T-helper 2 cell treated with Interferon-gamma antibody and Interleukin-4, amounts not matched to agents 5 μg/mL and 100 μg/mL, for 36 hours (primary cell): ENCODE results near the gene GPR108.
"Not testable (repeated sequence)": the region's sequence is repeated elsewhere in the genome, so short reads cannot be mapped to it uniquely, and the experiment has no call there.

Source experiments
- DNase-seq: peaks from one replicate; pipeline ENCODE4 v3.0.0; 2021; ENCODE audit warnings: low spot score
- H3K27ac Mint-ChIP-seq: one replicate; pipeline ENCODE4 v1.8.0; 2021; ENCODE audit warnings: mild to moderate bottlenecking, mixed read lengths
- H3K27me3 Mint-ChIP-seq: one replicate; pipeline ENCODE4 v1.8.0; 2021; ENCODE audit warnings: low read depth, mixed read lengths
- H3K36me3 Mint-ChIP-seq: one replicate; pipeline ENCODE4 v1.8.0; 2021; ENCODE audit warnings: low read depth, mixed read lengths
- H3K4me1 Mint-ChIP-seq: one replicate; pipeline ENCODE4 v1.8.0; 2021; ENCODE audit warnings: low read depth, mixed read lengths
- H3K4me3 Mint-ChIP-seq: one replicate; pipeline ENCODE4 v1.8.0; 2022; ENCODE audit warnings: mild to moderate bottlenecking, moderate library complexity, mixed read lengths
- H3K9me3 Mint-ChIP-seq: one replicate; pipeline ENCODE4 v1.8.0; 2021; ENCODE audit warnings: mixed read lengths

GPR108 gene

GRCh38 chr19:6737284-6737872 is at the start of gene GPR108:
GPR108 (minus strand) TSS chr19:6737580; CDS start chr19:6737576, 4 bp downstream.
- no peaks in the 10 kb centered on the region for H3K9me3 Mint-ChIP-seq
- peak within 1 kb of the TSS; percentile 98 for H3K4me3 Mint-ChIP-seq
- H3K27me3 Mint-ChIP-seq: no peaks in the 10 kb centered on the region
- H3K36me3 Mint-ChIP-seq: peaks cover 17% of the 10 kb centered on the region
- H3K4me1 Mint-ChIP-seq: peaks cover 29% of the 10 kb centered on the region
- H3K27ac Mint-ChIP-seq: peak within 1 kb of the TSS; percentile 99
- DNase-seq: peak; percentile 100

GRCh38 chr19:6779206-6779605 is 41.8 kb upstream of the GPR108 start:
- H3K27ac Mint-ChIP-seq: peak overlapping the region; percentile 36
- no peaks in the 10 kb centered on the region for H3K27me3 Mint-ChIP-seq
- peaks cover 12% of the 10 kb centered on the region for H3K9me3 Mint-ChIP-seq
- peaks cover 45% of the 10 kb centered on the region for H3K36me3 Mint-ChIP-seq
- peaks cover 35% of the 10 kb centered on the region for H3K4me1 Mint-ChIP-seq
- no peak for DNase-seq
- no peak overlapping the region for H3K4me3 Mint-ChIP-seq

- no peak for DNase-seq
- Mint-ChIP-seq H3K27ac (peak overlapping the region; percentile 58), H3K36me3 (peaks cover 49% of the 10 kb centered on the region), H3K27me3 (no peaks in the 10 kb centered on the region), H3K4me1 (peaks cover 40% of the 10 kb centered on the region), H3K4me3 (peak overlapping the region; percentile 20), H3K9me3 (peaks cover 12% of the 10 kb centered on the region)
Observed at GRCh38 chr19:6778386-6778785, 41.0 kb upstream of the GPR108 start.

DNA sequence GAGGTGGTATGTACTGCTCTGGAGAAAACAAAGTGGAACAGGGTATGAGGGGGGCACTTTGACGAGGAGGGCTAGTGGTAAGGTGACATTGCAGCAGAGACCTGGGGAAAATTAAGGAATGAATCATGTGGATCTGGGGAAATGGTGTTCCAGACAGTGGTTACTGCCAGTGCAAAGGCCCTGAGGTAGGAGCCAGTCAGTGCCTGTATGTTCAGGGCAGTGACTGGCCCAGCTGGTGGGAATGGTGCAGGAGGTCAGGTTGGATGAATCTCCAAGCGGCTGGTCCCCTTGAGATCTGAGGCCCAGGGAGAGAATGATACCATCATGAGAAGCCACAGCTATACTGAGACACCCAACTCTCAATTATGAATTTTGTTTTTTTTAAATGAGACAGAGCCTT is 40.1 kb upstream of the GPR108 start:
- Mint-ChIP-seq H3K4me1 (peaks cover 41% of the 10 kb centered on the region), H3K4me3 (no peak overlapping the region), H3K36me3 (peaks cover 50% of the 10 kb centered on the region), H3K9me3 (peaks cover 12% of the 10 kb centered on the region), H3K27me3 (no peaks in the 10 kb centered on the region), H3K27ac (peak overlapping the region; percentile 74)
- no peak for DNase-seq

DNA sequence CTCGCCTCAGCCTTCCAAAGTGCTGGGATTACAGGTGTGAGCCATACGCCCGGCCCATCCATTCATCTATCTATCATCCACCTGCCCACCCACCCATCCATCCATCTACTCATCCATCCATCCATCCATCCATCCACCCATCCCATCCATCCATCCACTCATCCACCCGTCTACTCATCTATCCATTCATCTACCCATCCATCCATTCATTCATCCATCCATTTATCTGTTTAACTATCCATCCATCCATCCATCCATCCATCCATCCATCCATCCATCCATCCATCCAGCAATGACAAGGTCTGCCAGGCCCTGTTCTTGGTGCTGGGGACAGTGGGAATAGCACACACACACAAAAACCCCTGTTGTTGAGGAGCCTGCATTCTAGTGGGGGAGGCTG is 39.6 kb upstream of the GPR108 start:
- peaks cover 50% of the 10 kb centered on the region for H3K36me3 Mint-ChIP-seq
- peaks cover 12% of the 10 kb centered on the region for H3K9me3 Mint-ChIP-seq
- peaks cover 44% of the 10 kb centered on the region for H3K4me1 Mint-ChIP-seq
- peak overlapping the region; percentile 74 for H3K27ac Mint-ChIP-seq
- H3K27me3 Mint-ChIP-seq: no peaks in the 10 kb centered on the region
- peak overlapping the region; percentile 58 for H3K4me3 Mint-ChIP-seq
- DNase-seq: no peak

- Mint-ChIP-seq H3K4me1 (peaks cover 39% of the 10 kb centered on the region), H3K27ac (peak overlapping the region; percentile 50), H3K36me3 (peaks cover 45% of the 10 kb centered on the region), H3K9me3 (peaks cover 12% of the 10 kb centered on the region), H3K4me3 (peak overlapping the region; percentile 10)
- H3K27me3 Mint-ChIP-seq, DNase-seq: not testable (repeated sequence)
Observed at GRCh38 chr19:6776045-6776444, 38.7 kb upstream of the GPR108 start.

DNA sequence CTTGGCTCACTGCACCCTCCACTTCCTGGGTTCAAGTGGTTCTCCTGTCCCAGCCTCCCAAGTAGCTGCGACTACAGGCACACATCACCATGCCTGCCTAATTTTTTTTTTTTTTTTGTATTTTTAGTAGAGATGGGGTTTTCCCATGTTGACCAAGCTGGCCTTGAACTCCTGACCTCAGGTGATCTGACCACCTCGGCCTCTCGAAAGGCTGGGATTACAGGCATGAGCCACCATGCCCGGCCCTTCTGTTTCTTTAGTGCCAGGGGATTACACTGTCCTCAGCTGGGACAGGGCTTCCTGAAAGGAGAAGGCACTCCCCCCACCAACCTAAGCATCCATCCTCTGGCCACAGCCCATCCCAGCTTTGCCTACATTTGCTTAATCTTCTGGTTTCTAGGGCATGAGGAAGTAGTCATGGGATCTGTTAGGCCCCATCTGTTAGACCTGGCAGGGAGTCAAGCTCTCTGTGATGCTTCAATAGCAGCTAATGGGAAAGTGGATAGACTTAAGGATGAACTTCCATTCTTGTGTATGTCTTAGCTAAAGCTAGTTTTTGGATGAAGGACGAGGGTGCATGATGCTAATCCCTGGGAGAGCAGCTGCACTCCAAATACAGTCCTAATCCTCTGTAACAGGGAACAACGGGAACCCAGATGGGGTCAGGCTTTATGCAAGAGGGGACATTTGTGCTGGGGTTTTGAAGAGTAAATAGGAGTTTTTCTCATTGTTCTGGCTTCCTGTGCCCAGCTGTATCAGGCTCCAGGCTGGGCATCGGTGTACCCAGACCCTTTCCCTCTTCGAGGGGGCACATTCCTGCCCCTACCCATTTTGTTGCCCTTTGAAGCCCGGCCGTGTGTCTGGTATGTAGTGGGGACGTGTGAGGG is 37.7 kb upstream of the GPR108 start:
- no peak for DNase-seq
- Mint-ChIP-seq H3K9me3 (peaks cover 12% of the 10 kb centered on the region), H3K4me1 (peaks cover 38% of the 10 kb centered on the region), H3K36me3 (peaks cover 42% of the 10 kb centered on the region), H3K4me3 (peak overlapping the region; percentile 69), H3K27ac (peak overlapping the region; percentile 41), H3K27me3 (no peaks in the 10 kb centered on the region)

GRCh38 chr19:6773323-6773931 is 36.0 kb upstream of the GPR108 start:
- H3K4me3 Mint-ChIP-seq: peak overlapping the region; percentile 97
- H3K9me3 Mint-ChIP-seq: peaks cover 12% of the 10 kb centered on the region
- H3K36me3 Mint-ChIP-seq: peaks cover 41% of the 10 kb centered on the region
- H3K27ac Mint-ChIP-seq: peak overlapping the region; percentile 87
- H3K27me3 Mint-ChIP-seq: no peaks in the 10 kb centered on the region
- peaks cover 38% of the 10 kb centered on the region for H3K4me1 Mint-ChIP-seq
- peak; percentile 66 for DNase-seq

GRCh38 chr19:6772866-6773322 is 35.5 kb upstream of the GPR108 start:
- H3K4me3 Mint-ChIP-seq: peak overlapping the region; percentile 97
- peaks cover 12% of the 10 kb centered on the region for H3K9me3 Mint-ChIP-seq
- H3K4me1 Mint-ChIP-seq: peaks cover 38% of the 10 kb centered on the region
- H3K27ac Mint-ChIP-seq: peak overlapping the region; percentile 87
- no peak for DNase-seq
- no peaks in the 10 kb centered on the region for H3K27me3 Mint-ChIP-seq
- H3K36me3 Mint-ChIP-seq: peaks cover 36% of the 10 kb centered on the region

- Mint-ChIP-seq H3K36me3 (peaks cover 31% of the 10 kb centered on the region), H3K27ac (peak within 1 kb of the TSS; percentile 87), H3K27me3 (no peaks in the 10 kb centered on the region), H3K4me1 (peaks cover 35% of the 10 kb centered on the region), H3K9me3 (peaks cover 11% of the 10 kb centered on the region), H3K4me3 (peak within 1 kb of the TSS; percentile 97)
- peak; percentile 74 for DNase-seq
Observed at GRCh38 chr19:6772028-6772865, 34.9 kb upstream of the GPR108 start, which contains the start of gene VAV1. VAV1 (plus strand) TSS chr19:6772708; CDS start chr19:6772808, 100 bp downstream.

- Mint-ChIP-seq H3K4me3 (peak overlapping the region; percentile 97), H3K36me3 (peaks cover 25% of the 10 kb centered on the region), H3K27ac (peak overlapping the region; percentile 87), H3K4me1 (peaks cover 36% of the 10 kb centered on the region)
- H3K9me3 Mint-ChIP-seq, DNase-seq, H3K27me3 Mint-ChIP-seq: not testable (repeated sequence)
Observed at GRCh38 chr19:6771648-6772027, 34.3 kb upstream of the GPR108 start.

DNA sequence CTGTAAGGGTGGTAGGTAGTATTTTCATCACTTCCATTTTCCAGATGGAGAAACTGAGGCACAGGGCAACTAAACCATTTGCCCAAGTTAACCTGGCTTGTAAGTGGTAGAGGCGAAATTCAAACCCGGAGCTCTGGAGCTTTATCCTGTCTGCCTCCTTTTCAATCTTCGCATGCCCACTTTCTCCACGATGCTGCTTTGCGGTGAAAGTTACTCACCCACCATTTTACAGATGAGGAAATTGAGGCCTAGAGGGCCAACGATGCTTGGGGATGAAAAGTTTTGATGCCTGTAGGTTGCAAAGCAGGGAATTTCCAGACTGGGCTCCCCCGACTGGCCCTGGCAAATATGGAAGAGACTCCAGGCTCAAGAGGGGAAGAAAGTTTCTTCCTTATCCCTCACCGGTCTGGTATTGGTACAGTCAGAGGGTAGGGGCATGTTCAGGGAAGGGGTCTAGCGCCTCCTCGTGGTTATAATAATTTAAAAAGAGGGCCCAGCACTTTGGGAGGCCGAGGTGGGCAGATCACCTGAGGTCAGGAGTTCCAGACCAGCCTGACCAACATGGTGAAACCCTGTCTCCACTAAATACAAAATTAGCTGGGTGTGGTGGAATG is 31.7 kb upstream of the GPR108 start:
- DNase-seq: no peak
- Mint-ChIP-seq H3K4me1 (peaks cover 38% of the 10 kb centered on the region), H3K27me3 (no peaks in the 10 kb centered on the region), H3K9me3 (no peaks in the 10 kb centered on the region), H3K4me3 (peak overlapping the region; percentile 40), H3K27ac (peak overlapping the region; percentile 60), H3K36me3 (peaks cover 6% of the 10 kb centered on the region)

DNA sequence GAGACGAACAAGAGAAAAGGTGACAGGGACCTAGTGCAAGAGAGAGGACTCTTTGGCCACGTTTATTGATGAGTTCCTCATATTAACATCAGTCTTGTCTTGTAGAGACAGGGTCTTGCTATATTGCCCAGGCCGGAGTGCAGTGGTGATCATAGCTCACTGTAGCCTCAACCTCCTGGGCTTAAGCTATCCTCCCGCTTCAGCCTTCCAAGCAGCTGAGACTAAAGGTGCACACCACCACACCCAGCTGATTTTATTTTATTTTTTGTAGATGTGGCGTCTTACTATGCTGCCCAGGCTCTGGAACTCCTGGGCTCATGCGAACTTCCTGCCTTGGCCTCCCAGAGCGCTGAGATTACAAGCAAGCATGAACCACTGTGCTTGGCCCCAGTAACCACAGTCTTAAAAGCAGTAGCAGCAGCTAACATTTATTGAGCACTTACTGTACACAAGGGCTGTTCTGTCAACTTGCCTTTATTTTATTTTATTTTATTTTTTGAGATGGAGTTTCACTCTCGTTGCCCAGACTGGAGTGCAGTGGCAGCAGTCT is 30.9 kb upstream of the GPR108 start:
- DNase-seq: no peak
- Mint-ChIP-seq H3K9me3 (no peaks in the 10 kb centered on the region), H3K27ac (peak overlapping the region; percentile 85), H3K4me3 (peak overlapping the region; percentile 90), H3K27me3 (no peaks in the 10 kb centered on the region), H3K4me1 (peaks cover 33% of the 10 kb centered on the region), H3K36me3 (peaks cover under 1% of the 10 kb centered on the region)
